IPS-NIHi11 (cell line): Measurements from ENCODE around the gene FAR2.
A peak's percentile ranks its signal among the peaks of the same experiment; 100 is the strongest.
"Not testable (repeated sequence)": the region's sequence is repeated elsewhere in the genome, so short reads cannot be mapped to it uniquely, and the experiment has no call there.

Experiments
- DNase-seq: peaks from one replicate; pipeline ENCODE4 v3.0.0; 2012; ENCODE audit warnings: mixed read lengths, low spot score

FAR2 gene

GRCh38 chr12:29281371-29282005, 132.4 kb downstream of the FAR2 start:
- DNase-seq: no peak

GRCh38 chr12:29282031-29282816, 133.1 kb downstream of the FAR2 start:
- no peak for DNase-seq

- DNase-seq: no peak
Measured at GRCh38 chr12:29283969-29284700, 135.1 kb downstream of the FAR2 start.

- DNase-seq: no peak
Measured at GRCh38 chr12:29286081-29286790, 137.2 kb downstream of the FAR2 start.

GRCh38 chr12:29287622-29288021, 138.5 kb downstream of the FAR2 start:
- peak; percentile 11 for DNase-seq

- no peak for DNase-seq
Measured at GRCh38 chr12:29288031-29288430, 139.0 kb downstream of the FAR2 start.

GRCh38 chr12:29290475-29290874, 141.4 kb downstream of the FAR2 start:
- DNase-seq: not testable (repeated sequence)

- DNase-seq: no peak
Measured at GRCh38 chr12:29291226-29291625, 142.1 kb downstream of the FAR2 start.

- DNase-seq: no peak
Measured at GRCh38 chr12:29299633-29300032, 150.6 kb downstream of the FAR2 start.

GRCh38 chr12:29301114-29301513, 152.0 kb downstream of the FAR2 start:
- no peak for DNase-seq

- no peak for DNase-seq
Measured at GRCh38 chr12:29304388-29304787, 155.3 kb downstream of the FAR2 start.

- no peak for DNase-seq
Measured at GRCh38 chr12:29306266-29306665, 157.2 kb downstream of the FAR2 start.

- DNase-seq: no peak
Measured at GRCh38 chr12:29306682-29307081, 157.6 kb downstream of the FAR2 start.

GRCh38 chr12:29309320-29309902, 160.3 kb downstream of the FAR2 start:
- no peak for DNase-seq

GRCh38 chr12:29310899-29311298, 161.8 kb downstream of the FAR2 start:
- no peak for DNase-seq

GRCh38 chr12:29314416-29314815, 165.3 kb downstream of the FAR2 start:
- no peak for DNase-seq

- peak; percentile 23 for DNase-seq
Measured at GRCh38 chr12:29316752-29317151, 167.7 kb downstream of the FAR2 start.

- peak; percentile 59 for DNase-seq
Measured at GRCh38 chr12:29317556-29318363, 168.7 kb downstream of the FAR2 start.

- no peak for DNase-seq
Measured at GRCh38 chr12:29320295-29321085, 171.4 kb downstream of the FAR2 start.

GRCh38 chr12:29322157-29322556, 173.1 kb downstream of the FAR2 start:
- DNase-seq: no peak
